Activated CD4-positive, CD25-positive, alpha-beta regulatory T cell treated with anti-CD3 and anti-CD28 coated beads, Interleukin-2, amount 50 U/mL, for 16 hours (primary cell): ENCODE data around the gene RPL21.
A peak's percentile ranks its signal among the peaks of the same experiment; 100 is the strongest.

Source experiments
- DNase-seq: peaks from one replicate; pipeline ENCODE4 v3.0.0-alpha.2; 2020; ENCODE audit warnings: low read depth, low spot score

Gene RPL21

DNA sequence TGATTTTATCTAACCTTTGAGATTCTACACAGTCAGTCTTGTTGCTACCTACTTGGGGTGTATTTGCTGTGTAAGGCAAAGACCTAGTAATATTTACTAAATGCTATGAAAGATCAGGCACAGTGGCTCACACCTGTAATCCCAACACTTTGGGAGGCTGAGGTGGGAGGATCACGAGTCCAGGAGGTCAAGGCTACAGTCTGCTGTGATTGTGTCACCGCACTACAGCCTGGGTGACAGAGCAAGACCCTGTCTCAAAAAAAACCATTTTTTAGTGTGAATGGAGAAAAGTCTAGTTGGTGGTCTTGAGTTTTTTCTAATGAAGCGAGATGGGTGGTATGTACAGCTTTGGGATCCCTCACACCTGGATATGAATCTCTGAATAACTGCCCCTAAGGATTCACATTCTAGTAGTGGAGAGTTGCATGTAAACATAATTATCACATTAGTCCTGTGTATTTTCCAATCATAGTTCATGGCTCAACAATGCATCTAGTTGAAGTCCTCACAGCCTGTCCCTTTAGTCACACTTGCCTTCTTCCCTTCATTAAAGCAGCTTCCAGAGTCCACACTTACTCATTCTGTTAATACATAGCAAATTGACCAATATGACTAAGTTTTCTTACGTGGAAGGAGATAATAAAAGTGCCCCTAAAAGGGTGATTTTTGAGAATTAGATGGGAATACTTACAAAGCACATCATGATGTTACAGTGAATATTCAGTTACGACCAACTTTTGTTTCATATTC is 7.5 kb downstream of the RPL21 start:
- DNase-seq: no peak

DNA sequence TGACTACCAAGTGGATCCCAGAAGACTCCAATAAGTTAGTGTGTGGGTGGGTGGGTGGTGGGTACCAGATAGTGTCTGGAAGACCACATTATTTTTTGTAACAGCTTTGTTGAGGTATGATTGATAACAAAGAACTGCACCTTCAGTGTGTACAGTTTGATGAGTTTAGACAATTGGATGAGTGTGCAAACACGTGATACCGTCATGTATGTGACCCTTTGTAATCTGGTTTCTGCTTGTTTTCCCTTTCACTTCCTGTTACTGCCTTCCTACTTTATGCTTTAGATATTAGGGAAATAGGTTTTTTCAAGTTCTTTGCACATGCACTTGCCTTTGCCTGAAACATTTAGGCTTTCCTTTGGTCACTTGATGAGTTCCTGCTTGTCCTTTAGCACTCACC is 8.5 kb downstream of the RPL21 start:
- no peak for DNase-seq

DNA sequence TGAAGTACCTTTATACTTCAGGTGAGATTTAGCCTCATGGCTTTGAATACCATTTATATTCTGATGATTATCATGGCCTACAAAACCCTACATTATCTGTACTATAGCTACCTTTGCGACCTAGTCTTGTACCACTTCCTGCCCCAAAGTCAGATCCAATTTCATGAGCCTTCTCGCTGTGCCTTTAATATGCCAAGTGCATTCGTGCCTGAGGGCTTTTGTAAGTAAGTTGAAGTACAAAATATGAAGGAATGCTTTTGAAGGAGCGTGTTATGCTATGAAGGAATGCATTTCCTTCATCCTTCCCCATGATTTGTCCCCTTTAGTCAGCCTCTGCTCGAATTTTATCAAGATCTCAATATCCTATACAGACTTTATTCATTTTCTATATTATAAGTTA is 10.0 kb downstream of the RPL21 start:
- DNase-seq: no peak

DNA sequence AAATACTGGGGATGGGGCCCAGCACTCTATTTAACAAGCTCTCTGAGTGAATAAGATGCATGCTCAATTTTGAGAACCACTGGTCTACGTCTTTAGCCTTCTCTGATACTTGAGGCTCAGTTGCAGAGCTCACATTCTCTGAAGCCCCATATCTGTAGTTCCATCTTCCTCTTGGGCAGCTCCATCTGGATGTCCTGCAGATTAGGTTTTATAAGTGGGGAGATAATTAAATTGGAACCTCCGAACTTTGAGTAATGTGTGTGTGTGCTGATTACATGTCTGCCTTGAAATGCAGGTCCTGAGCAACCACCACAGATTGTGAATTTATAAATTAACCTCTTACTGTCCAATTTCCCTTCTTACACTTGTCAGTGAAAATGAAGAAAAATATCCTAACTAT is 12.1 kb downstream of the RPL21 start:
- no peak for DNase-seq

DNA sequence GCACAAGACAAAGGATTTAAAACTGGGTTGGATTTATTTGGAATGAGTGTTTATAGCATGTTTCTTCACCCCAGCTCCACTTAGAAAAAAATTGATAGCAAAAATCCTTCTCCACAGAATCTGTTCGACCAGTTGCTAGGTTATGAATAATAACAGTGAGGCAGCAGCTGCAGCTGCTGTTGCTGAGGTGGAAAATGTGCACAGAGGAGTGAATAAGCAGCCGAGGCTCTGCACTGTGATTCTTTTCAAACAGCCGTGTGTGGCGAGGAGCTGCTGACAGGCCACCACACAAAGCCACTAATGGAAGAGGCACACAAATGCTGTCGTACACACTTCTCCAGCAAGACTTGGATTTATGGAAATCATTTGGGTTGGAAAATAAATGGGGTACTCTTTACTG is 12.8 kb downstream of the RPL21 start:
- DNase-seq: no peak

DNA sequence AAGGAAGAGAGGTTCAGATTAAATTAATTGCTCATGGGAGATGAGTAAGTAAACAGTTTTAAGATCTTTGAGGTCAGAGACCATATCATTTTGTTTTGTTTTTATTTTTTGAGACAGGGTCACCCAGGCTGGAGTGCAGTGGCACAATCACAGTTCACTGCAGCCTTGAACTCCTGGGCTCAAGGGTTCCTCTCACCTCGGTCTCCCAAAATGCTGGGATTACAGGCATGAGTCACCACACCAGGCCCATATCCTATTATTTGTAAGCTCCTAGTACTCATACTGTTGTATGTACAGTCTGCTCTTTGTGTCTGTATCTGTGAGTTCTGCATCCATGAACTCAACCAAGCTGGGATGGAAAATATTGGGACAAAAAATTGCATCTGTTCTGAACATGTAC is 13.3 kb downstream of the RPL21 start:
- no peak for DNase-seq

DNA sequence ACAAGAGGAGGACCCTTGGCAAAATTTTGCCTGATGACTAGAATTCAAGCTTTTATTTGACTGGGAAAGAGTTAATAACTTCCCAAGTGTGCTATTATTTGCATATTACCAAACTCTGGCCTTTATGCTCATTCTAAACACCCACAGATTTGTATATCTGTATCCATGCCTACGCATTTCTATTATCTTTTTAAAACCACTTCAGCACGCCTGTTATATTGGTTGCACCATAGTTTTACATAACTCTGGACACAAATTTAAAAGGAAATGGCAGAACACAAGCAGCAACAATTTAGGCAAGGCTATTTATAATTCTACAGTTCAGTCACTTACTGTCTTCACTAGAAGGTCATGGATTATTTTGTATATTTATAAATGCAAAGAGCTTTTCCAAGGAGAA is 15.6 kb downstream of the RPL21 start:
- no peak for DNase-seq

DNA sequence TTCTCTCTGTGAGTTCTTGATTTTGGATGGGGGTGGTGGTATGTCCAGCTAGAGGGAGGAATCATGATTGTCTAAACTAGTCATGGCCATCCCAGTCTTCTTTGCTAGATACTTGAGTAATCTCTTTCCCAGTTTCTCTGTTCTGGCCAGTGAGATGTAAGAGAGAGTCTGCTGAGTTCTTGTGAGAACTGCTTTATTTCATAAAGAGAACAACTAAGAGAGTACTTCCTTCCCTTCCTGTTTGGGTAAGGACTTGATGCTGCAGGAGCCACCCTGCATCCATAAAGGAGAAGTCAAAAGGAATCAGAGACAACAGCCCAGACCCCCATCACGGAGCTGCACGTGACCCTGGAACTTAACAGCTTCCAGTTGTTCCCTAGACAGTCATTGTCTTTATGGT is 16.2 kb downstream of the RPL21 start:
- DNase-seq: no peak

DNA sequence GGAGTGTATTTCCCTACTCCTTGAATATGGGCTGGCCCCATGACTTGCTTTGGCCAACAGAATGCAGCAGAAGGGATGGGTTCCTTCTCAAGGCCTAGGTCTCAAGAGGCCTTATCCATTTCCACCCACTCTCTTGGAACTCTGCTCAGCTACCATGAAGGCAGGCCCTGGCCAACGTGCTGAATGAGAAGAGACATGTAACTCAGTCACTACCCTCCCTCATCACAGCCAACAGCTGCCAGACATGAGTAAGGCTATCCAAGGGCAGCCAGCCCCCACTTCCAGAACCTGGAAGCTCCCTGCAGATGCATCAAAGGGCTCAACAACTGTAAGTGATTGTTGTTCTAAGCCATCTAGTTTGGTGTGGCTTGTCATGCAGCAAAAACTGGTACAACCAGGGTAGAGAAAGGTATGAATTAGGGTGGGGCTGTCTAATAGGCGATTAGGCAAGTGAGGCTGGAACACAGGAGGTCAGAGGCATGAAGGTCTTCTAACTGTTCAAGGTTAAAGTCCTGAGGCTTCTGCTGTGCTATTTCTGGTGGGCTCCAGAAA is 17.8 kb downstream of the RPL21 start:
- no peak for DNase-seq

DNA sequence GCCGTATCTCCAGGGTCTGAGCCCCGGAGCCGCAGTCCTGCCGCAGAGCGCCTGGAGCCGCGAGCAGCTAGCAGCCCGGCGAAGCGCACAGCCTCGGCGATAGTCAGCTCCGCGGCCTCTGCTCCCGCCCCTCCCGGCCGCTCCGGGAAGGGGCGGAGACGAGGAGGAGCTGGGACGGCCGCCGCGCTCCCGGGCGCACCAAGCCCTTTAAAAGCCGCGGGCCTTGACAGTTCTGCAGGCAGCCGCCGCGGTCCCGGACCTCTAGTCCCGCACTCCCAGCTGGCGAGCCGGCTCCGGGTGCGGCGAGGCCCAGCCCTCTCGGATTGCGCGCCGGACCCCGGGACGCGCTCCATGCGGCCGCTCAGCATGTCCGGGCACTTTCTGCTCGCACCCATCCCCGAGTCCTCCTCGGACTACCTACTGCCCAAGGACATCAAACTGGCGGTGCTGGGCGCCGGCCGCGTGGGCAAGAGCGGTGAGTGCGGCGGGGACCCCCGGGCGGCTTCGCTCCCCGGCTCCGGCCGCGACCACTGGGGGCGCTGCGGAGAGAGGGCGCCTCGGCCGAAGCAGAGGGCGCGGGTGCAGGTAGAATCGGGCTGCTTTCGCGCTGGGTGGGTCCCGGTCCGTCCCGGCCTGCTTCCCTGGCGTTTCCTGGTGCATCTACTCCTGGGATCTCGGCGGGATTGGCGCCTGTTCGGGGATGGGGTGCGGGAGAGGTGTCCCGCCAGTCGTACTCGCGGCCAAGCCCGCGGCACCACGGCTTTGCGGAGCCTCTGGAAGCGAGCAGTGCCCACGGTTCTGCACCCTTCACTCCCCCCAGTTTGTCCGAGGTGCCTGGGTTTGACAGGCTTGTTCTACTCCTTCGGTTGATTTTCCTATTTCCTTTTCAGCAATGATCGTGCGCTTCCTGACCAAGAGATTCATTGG is 19.5 kb downstream of the RPL21 start, which contains the start of gene RASL11A:
RASL11A (plus strand) TSS at position 237 of the 927 bp plus-strand sequence; CDS start at position 352, 115 bp downstream.
- DNase-seq: peak; percentile 40

DNA sequence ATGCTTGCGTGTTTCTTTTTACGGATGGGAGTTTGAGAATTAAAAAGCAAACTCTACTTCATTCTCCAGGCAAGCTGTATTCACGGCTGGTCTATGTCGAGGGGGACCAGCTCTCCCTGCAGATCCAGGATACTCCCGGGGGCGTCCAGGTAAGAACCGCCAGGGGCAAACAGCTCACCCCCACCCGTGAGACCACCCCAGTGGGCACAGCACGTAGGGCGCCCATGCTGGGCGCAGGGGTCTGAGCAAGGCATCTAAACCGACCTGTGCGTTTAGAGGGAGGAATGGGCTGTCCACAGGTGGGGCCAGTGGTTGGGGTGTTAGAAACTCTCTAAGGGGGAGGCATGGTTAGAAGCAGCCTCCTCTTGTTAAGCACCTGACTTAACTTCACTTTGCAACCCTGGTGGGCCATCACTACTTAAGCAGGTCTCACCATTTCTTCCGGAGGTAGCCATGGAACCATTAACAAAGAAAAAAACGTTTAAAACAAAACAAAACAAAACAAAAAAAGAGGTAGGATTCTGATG is 20.3 kb downstream of the RPL21 start:
- no peak for DNase-seq

DNA sequence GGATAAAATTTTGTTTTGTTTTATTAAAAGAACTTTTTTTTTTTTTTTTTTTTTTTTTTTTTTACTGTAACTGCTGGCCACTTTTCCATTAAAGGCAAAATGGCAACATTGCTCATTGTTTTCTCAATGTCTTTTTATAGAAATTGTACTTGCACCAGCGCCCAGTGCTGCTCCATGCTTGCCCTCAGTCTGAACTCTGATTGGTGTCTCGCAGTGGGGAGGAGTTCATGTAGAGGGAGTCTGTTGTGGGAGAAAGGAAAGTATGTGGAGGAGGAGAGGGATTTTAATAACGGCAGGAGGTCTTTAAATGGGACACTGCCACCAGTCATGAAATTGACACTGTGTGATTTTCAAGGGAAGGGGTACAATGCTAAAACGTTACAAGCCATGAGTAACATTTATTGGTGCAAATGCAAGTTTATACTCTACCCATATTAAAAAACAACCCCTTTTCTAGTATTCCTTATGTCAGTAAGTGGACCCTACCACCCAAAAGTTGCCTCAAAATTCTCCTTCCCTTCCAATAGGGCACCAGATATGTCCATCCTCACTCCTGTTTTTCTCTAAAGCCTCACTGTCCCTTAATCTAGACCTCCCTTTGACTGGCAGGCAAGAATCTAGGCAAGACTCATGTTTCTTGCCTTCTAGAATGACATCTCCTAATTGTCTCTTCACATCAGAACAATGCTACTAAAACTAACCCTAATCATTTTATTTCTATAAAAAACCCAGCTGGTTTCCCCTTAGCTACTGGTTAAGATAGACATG is 22.5 kb downstream of the RPL21 start:
- no peak for DNase-seq

DNA sequence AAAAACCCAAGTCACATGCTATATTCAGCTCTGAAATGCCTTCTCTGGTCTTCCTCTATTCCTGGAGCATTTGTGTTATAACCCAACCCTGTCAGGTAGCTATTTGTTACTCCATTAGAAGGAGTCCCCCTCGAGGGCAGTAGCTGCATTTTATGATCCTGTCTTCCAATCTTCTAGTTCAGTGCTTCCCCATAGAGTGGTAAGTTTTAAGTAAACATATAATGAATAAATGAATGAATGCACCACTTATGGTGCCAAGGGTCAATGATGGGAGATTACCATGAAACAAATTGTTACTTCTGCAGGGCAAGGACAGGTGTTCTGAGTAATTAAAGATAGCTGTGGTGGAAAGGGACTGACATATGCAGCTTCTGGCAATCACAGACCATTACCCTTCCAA is 23.3 kb downstream of the RPL21 start:
- DNase-seq: no peak

DNA sequence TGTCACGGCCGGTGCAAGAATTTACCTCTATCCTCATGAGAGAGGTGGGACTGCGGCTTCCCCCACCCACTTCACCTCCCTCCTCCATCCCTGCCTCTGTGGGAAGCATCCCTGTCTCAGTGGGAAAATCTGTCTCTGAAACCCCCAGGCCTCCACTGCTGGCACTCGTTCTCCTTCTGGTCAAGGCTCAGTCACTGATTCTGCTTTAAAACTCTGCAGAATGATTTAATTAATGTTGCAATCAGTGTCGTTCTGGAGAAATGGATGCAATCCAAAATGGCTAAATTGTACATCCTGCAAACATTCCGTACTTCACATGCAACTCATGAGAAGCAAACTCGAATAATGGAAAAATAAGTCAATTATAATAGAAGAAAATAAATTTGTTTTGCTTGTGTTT is 24.8 kb downstream of the RPL21 start:
- no peak for DNase-seq

DNA sequence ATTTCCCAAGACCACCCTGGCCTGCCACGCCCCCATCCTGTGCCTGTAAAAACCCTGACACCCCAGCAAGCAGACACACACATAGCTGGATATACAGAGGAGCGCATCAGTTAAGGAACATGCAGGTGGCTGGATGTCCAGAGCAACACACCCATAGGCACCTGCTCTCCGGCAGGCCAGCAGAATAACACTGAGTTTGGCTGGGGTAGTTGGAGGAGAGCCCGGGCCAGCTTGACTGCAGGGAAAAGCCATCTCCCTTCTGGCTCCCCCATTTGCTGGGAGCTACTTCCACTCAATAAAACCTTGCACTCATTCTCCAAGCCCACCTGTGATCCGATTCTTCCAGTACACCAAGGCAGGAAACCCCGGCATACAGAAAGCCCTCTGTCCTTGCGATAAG is 28.1 kb downstream of the RPL21 start:
- no peak for DNase-seq

DNA sequence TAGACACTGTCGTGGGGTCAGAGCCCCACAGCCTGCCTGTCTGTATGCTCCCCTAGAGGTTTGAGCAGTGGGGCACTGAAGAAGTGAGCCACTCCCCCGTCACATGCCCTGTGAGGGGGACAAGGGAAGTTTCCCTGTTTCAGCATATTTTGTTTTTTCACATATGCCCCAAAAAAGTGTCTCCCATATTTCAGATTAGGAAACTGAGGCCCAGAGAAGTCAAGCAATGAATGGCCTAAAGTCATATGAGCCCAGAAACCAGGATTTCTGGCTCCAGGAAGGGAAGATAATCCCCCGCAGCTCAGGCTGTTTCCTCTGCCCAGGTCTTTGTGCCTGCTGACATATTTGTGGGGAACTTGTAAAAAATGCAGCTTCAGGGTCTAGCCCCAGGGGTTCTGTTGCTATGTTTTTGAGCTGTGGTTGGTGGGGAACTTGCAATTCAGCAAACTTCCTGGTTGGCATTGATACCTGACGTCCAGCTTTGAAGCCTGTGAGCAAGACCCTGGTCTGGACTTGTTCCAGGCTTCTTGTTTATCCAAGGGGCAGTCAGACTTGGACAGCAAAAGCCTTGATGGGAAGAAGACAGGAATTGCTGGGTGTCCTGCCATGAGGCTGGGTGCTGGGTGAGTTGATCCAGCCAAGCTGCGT is 28.8 kb downstream of the RPL21 start:
- DNase-seq: no peak

DNA sequence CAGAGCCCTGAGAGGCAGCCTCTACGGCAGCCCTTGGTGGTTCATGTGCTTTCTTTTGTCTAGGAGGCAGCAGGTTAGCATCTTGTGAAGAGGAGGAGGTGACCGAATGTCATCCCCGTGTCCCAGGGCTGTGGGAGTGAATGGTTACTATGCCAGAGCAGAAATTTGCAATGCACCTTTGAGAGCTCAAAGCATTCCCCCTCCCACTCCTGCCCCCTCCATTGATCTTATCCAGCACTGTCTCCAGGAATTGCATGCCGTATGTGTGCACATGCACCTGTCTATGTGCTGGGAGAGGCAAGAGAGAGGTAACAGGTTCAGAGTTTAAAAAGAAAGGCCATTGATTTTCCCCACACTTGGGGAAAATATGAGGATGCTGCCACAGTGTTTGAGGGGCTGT is 29.5 kb downstream of the RPL21 start:
- DNase-seq: no peak

DNA sequence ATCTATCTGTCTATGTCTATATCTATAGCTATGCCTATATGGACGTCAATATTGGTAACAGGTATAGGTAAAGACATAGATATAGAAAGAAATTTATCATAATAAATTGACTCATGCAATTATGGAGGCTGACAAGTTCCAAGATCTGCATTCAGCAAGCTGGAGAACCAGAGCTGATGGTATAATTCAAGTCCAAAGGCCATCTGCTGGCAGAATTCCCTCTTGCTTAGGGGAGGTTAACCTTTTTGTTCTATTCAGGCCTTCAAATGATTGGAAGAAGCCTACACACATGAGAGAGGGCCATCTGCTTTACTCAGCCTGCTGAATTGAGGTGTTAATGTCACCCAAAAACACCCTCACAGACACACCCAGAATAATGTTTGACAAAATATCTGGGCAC is 30.1 kb downstream of the RPL21 start:
- DNase-seq: no peak

DNA sequence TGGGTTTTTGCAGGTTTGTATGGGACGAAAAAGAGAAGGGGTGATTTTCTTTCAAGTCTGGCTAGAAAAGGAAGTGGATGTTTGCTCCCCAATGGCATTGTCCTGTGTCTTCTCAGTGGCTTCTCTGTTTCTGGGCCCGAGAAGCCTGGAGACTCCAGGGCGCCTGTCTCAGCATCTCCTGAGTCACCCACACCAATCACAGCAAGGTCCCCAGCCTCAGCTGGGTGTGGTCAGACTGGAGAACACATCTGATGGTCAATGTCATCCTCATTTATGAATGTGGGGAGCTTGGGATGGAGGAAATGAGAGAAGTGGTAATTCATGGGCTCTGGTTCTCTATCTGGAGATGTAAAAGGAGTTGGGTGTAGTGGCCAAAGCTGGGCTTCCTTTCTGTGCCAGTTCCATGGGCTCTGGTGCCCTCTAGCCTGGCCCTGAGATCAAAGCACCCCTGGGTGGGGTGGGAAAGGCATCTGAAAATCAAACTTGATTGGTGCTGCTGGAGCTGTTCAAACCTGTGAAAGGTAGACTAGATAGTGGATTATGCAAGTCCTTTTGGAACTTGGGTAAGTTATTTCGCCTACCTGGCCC is 32.6 kb downstream of the RPL21 start:
- no peak for DNase-seq

DNA sequence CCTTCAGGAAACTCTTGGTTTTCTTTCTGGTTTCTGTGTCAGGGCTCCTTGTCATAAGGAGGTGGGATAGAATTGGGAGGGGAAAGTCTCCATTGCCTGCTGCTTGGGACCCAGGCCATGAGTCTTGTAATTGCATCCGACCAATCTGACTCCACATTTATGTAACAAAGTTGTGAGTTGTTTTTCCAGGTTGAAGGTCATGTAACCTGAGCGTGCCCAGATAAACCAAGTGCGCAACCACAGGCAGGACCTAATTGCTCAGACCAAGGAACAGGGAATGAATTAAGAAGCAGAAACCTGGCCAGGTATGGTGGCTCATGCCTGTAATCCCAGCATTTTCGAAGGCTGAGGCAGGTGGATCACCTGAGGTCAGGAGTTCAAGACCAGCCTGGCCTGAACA is 37.0 kb downstream of the RPL21 start:
- DNase-seq: no peak
